Pancreas (tissue), 10 donors: Measurements from ENCODE around the gene CTIF. TPM values are rescaled to one million over a fixed set of nuclear protein-coding genes. Genes with fewer than 3 reads are reported as not detected.

Experiments
- ATAC-seq, 4 donors: fragments of 200-7000 bp; cut with Tn5 transposase; one replicate each; pipeline versions ENCODE4 v1.8.0 to v1.9.1; 2020; ENCODE audit warnings: mild to moderate bottlenecking in 4 of 4, moderate library complexity in 4 of 4
- DNase-seq, 6 donors: peaks; one replicate each; pipeline ENCODE4 v3.0.0-alpha.2; 2020
- FAIRE-seq: peaks from 2 replicates; lab custom pipeline; 2012; peaks lifted over from hg19 to GRCh38; lab: Jason Lieb, UNC
- H3K27ac ChIP-seq, 4 donors: fragments of 200-600 bp; sonication (generic); 1 replicate in 3 of 4; 2 replicates in 1 of 4; pipeline versions ENCODE4 v1.5.0 to v1.8.0; 2020
- H3K27me3 ChIP-seq, 4 donors: fragments of 200-600 bp; one replicate each; pipeline ENCODE4 v1.8.0; 2021
- H3K36me3 ChIP-seq, 3 donors: fragments of 200-600 bp; sonication (generic) in 1 of 3; one replicate each; pipeline versions ENCODE4 v1.5.0 to v1.8.0; 2020 to 2021
- H3K4me1 ChIP-seq, 3 donors: fragments of 200-600 bp; one replicate each; pipeline ENCODE4 v1.8.0; 2021
- H3K4me3 ChIP-seq, 4 donors: fragments of 200-600 bp; sonication (generic) in 2 of 4; one replicate each; pipeline versions ENCODE4 v1.5.0 to v1.8.0; 2020 to 2021
- H3K9me3 ChIP-seq, 4 donors: fragments of 200-600 bp; one replicate each; pipeline ENCODE4 v1.8.0; 2021
- CTCF ChIP-seq, 4 donors: fragments of 200-600 bp; sonication (generic) in 3 of 4; IDR thresholded peaks; one replicate each; pipeline versions ENCODE4 v1.5.0 to v1.8.0; 2021; ENCODE audit warnings: antibody characterized with exemption in 4 of 4
- WGBS, 2 donors: extraction: QIAGEN DNeasy Blood & Tissue Kit; methylation state at CpG; one replicate each; pipeline ENCODE4 v1.1.7; 2013; 5-methylcytosine and 5-hydroxymethylcytosine counted together
- intact Hi-C, 3 donors: fragments of 100-400 bp; cut with DNase I; formaldehyde crosslinking; loops; one replicate each; pipeline versions ENCODE4 v1.11.1 to v1.14.2; 2022
- polyA plus RNA-seq, 2 donors: library from polyadenylated mRNA; stranded (reverse); fragments of 200-250 nt; gene quantifications; one replicate each; pipeline ENCODE4 v1.2.3, GENCODE V29; 2013
- total RNA-seq, 6 donors: library from RNA; stranded (reverse); fragmentation: NEBNext Ultra II Directional in 4 of 6; extraction: Animal tissue kit (Norgen Biotek cat#: 25700) in 4 of 6; gene quantifications; one replicate each; pipeline versions ENCODE4 v1.2.1 to v1.2.4, GENCODE V29; 2021 to 2023
- donor health status: healthy with polysubstance abuse.
- donor health status: DM: no; HTN: no; CAD: no; lungs with moderate emphysema.
- donor health status: DM: no; HTN: no; CAD: no.
- donor health status: control.
- donor health status: control.
- donor health status: Bipolar disorder and iron deficiency.
- donor health status: DM: yes; HTN: yes; CAD: no.
- donor health status: DM: no; HTN: no; CAD: no.
- donor health status: DM: no; HTN: no; CAD: no.
- donor health status: DM: yes; HTN: yes; CAD: no.

The CTIF gene
- total and polyA plus RNA-seq, 8 donors: 15.1 to 27.4 (median 16.7) TPM

GRCh38 chr18:48539406-48540250 is 797 bp downstream of the CTIF start:
- Histone ChIP-seq H3K9me3 (no peaks in the 10 kb centered on the region), H3K4me1 (peaks cover 7 to 23% (median 13%) of the 10 kb centered on the region in 3 donors), H3K27ac (peak overlapping the region in 3 of 4 donors; percentile 32 to 87 (median 83)), H3K4me3 (peak overlapping the region; percentile 60 to 76 (median 70)), H3K27me3 (no peaks in the 10 kb centered on the region), H3K36me3 (no peaks in the 10 kb centered on the region)
- DNase-seq: peak in 5 of 6 donors; percentile 27 to 79 (median 51)
- FAIRE-seq: no peak
- no peak for TF ChIP-seq CTCF (IDR thresholded peaks at IDR 0.05)
- WGBS, 2 donors: 1% methylated on average over 55 to 70 of the region's 70 CpGs
- intact Hi-C loops: no loop called here
- ATAC-seq: peak; percentile 18 to 31 (median 26)

- DNase-seq (peak; percentile 59 to 86 (median 74)), FAIRE-seq (no peak), ATAC-seq (peak; percentile 43 to 64 (median 60))
- Histone ChIP-seq H3K9me3 (no peaks in the 10 kb centered on the region), H3K27me3 (no peaks in the 10 kb centered on the region), H3K36me3 (no peaks in the 10 kb centered on the region), H3K27ac (peak overlapping the region; percentile 70 to 87 (median 80)), H3K4me1 (peaks cover 7 to 23% (median 13%) of the 10 kb centered on the region in 3 donors), H3K4me3 (peak overlapping the region; percentile 60 to 76 (median 70))
- intact Hi-C loops: no loop called here
- TF ChIP-seq CTCF (IDR thresholded peaks at IDR 0.05): no peak
- WGBS, 2 donors: 0 to 1% methylated on average over 83 to 86 of the region's 86 CpGs
These were observed 1.6 kb downstream of the CTIF start for GRCh38 chr18:48540251-48541025.

DNA sequence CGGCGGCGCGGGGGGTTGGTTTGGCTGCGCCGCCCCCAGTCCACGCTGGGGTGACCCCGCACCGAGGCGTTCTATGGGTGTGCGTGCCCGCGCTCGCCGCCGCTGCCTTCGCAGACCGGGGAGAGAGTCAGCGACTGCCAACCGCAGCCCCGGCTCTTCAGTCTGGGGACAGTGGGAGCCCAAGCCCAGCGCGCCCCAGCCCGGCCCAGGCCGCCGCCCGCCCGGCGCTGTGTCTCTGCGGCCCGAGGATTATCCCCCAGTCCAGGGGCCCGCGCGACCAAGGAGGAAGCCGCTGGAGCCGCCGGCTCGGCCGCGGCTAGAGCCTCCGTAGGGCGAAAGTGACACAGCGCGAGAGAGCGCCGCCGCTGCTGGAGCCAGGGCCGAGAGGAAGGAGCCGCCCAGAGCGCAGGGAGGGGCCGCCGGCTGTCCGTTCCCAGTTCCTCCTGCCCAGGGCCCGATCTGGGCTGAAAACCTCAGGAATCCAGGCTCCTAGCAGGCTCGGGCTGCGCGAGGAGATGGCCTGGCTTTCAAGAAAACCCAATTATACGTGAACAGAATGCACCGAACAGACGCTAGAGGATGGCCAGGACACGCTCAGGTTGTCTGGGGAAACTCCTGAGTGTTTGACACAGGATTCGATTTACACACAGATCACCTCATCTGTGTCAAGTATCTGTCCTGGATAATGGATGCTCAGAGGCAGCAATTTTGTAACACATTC is 2.4 kb downstream of the CTIF start:
- TF ChIP-seq CTCF (IDR thresholded peaks at IDR 0.05): no peak
- Histone ChIP-seq H3K27me3 (no peaks in the 10 kb centered on the region), H3K36me3 (no peaks in the 10 kb centered on the region), H3K4me1 (peaks cover 7 to 25% (median 13%) of the 10 kb centered on the region in 3 donors), H3K9me3 (no peaks in the 10 kb centered on the region), H3K4me3 (peak overlapping the region; percentile 60 to 76 (median 70)), H3K27ac (peak overlapping the region; percentile 70 to 87 (median 80))
- 1 to 2% methylated on average over 49 to 62 of the region's 62 CpGs for WGBS, 2 donors
- DNase-seq: peak in 5 of 6 donors; percentile 65 to 88 (median 74)
- ATAC-seq: peak; percentile 64 to 76 (median 68)
- no peak for FAIRE-seq
- intact Hi-C loops: no loop called here

DNA sequence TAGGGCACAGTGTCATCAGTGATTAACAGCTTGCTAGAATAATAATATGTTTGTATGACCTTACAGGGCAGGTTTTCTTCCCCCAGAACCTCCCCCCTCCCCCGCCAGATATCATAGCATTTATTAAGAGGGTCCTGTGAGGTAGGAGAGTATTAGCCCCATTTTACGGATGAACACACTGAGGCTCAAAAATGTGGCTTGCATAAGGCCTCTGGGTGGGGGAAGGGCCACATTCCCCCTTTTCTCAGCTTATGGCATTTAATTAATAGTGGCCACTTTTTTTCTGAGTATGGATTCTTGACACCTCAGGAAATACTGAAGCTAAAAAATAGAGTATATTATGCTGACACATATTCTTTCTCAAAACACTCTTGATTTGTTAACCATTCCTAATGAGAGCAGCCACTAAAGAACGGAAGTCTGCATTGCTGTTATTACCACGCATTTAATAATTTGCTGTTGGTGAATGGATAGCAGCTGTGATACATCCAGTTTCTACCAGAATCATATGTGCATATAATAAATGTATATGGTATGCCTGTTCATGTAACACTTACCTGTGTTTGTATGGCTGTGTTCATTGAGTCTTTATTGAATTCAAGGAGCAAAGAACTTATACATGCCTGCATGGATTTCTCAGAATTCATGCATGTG is 3.0 kb downstream of the CTIF start:
- Histone ChIP-seq H3K4me1 (peaks cover 7 to 25% (median 13%) of the 10 kb centered on the region in 3 donors), H3K4me3 (peak overlapping the region in 2 of 4 donors; percentile 69 to 76), H3K27me3 (no peaks in the 10 kb centered on the region), H3K9me3 (no peaks in the 10 kb centered on the region), H3K27ac (peak overlapping the region in 2 of 4 donors; percentile 76 to 83), H3K36me3 (no peaks in the 10 kb centered on the region)
- DNase-seq: no peak
- 90 to 96% methylated on average over 4 of the region's 4 CpGs for WGBS, 2 donors
- intact Hi-C loops: no loop called here
- no peak for FAIRE-seq
- TF ChIP-seq CTCF (IDR thresholded peaks at IDR 0.05): no peak
- no peak for ATAC-seq
